Measurements from ENCODE around the gene DUSP8. TPM values are rescaled to one million over a fixed set of nuclear protein-coding genes. Genes with fewer than 3 reads are reported as not detected.

DUSP8 gene
- total RNA-seq, 2 experiments from 2014 or later: 83.9 to 91.2 TPM

DNA sequence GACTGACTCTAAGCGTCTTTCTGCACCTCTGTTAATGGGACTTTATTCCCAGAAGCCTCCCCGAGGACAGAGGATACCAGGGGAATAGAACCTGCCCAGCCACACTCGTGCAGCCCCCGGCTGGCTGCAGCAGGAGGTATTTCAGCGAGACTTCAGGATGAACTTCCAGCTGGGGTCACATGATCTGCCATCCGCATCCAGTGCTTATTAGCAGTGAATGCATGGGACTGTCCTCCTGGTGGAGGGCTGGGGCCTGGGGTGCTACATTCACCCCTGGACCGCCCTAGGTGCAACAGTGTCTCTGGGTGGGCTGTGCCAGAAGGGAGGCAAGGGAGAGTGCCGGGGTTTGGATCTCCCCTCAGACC lies 1.6 kb downstream of the DUSP8 start:
- no peak for TF ChIP-seq CTCF (IDR thresholded peaks at IDR 0.05)
- intact Hi-C loops (cut with DNase I, micrococcal nuclease): loop anchor here (5.0 to 10.0 kb wide), 6 partner anchors 118 to 726 kb away; partner anchors contain the start of genes CTSD (in 1 of the 2), POLR2L (in 1 of the 2), TOLLIP (in 1 of the 2) and TSPAN4 (in 1 of the 2)
- Mint-ChIP-seq H3K27me3 (no peaks in the 10 kb centered on the region), H3K4me1 (ENCODE audit: low read depth) (peaks cover 24% of the 10 kb centered on the region), H3K36me3 (ENCODE audit: low read depth) (no peaks in the 10 kb centered on the region), H3K4me3 (peak overlapping the region; percentile 88), H3K27ac (peak overlapping the region; percentile 84), H3K9me3 (no peaks in the 10 kb centered on the region)
- Histone ChIP-seq H3K4me1 (ENCODE audit: insufficient read depth, low read length) (peaks cover 45% of the 10 kb centered on the region), H3K4me3 (ENCODE audit: low read length) (peak overlapping the region; percentile 50), H3K9me3 (ENCODE audit: control insufficient read depth in 1 of 2, insufficient read depth in 1 of 2, low read length in 2 of 2) (no peaks in the 10 kb centered on the region), H3K36me3 (ENCODE audit: insufficient read depth, low read length) (no peaks in the 10 kb centered on the region), H3K27me3 (ENCODE audit: control insufficient read depth in 1 of 2, insufficient read depth in 2 of 2, low read length in 2 of 2) (no peaks in the 10 kb centered on the region), H3K27ac (ENCODE audit: low read depth in 1 of 2, low read length in 2 of 2) (no peak overlapping the region)
- no peak for DNase-seq
- no peak for ATAC-seq (ENCODE audit: poor library complexity)
- ChIA-PET POLR2A (interaction anchor here (2.2 kb wide), 1 partner anchor 24 kb away, joined by 7 read pairs; no protein-coding TSS in a partner anchor), CTCF (interaction anchor here (1.4 kb wide), 1 partner anchor 25 kb away, joined by 4 read pairs; no protein-coding TSS in a partner anchor)

DNA sequence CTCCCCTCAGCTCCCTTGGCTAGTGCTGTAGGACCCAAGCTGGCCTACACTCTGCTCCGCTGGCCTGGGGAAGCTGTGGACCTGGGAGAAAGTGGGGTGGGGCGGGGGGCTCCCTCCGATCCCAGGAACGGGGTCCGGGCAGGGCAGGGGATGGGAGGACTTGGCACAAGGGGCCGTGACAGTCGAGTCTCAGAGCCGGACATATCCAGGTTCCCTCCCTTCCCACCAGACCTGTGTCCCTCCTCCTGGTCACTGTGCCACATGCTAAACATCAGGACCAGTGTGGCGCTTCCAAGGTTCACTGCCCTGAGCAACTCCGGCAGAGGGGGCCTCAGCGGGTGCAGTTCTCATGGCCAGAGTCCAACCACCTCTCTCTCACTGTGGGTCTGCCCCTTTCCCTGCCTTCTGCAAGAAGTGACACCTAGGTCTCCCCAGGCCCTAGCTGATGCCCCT lies 2.0 kb downstream of the DUSP8 start:
- Histone ChIP-seq H3K4me3 (ENCODE audit: low read length) (no peak overlapping the region), H3K4me1 (ENCODE audit: insufficient read depth, low read length) (peaks cover 45% of the 10 kb centered on the region), H3K36me3 (ENCODE audit: insufficient read depth, low read length) (no peaks in the 10 kb centered on the region), H3K27me3 (ENCODE audit: control insufficient read depth in 1 of 2, insufficient read depth in 2 of 2, low read length in 2 of 2) (no peaks in the 10 kb centered on the region), H3K27ac (ENCODE audit: low read depth in 1 of 2, low read length in 2 of 2) (no peak overlapping the region), H3K9me3 (ENCODE audit: control insufficient read depth in 1 of 2, insufficient read depth in 1 of 2, low read length in 2 of 2) (no peaks in the 10 kb centered on the region)
- no peaks in the 10 kb centered on the region for H3K27me3 Mint-ChIP-seq
- H3K4me3 Mint-ChIP-seq: peak overlapping the region; percentile 88
- ATAC-seq (ENCODE audit: poor library complexity) (no peak), DNase-seq (peak in 1 of 14 experiments; percentile 8)
- no peaks in the 10 kb centered on the region for H3K9me3 Mint-ChIP-seq
- TF ChIP-seq CTCF (IDR thresholded peaks at IDR 0.05): no peak
- peak overlapping the region; percentile 84 for H3K27ac Mint-ChIP-seq
- H3K36me3 Mint-ChIP-seq (ENCODE audit: low read depth): no peaks in the 10 kb centered on the region
- intact Hi-C loops (cut with DNase I, micrococcal nuclease): loop anchor here (5.0 to 10.0 kb wide), 6 partner anchors 118 to 725 kb away; partner anchors contain the start of genes CTSD (in 1 of the 2), POLR2L (in 1 of the 2), TOLLIP (in 1 of the 2) and TSPAN4 (in 1 of the 2)
- ChIA-PET POLR2A (interaction anchor here (2.2 kb wide), 1 partner anchor 23 kb away, joined by 7 read pairs; no protein-coding TSS in a partner anchor), CTCF (interaction anchor here (1.0 to 1.4 kb wide), 2 partner anchors 23 to 25 kb away, joined by 4 read pairs; no protein-coding TSS in a partner anchor)
- H3K4me1 Mint-ChIP-seq (ENCODE audit: low read depth): peaks cover 24% of the 10 kb centered on the region

- peaks cover 24% of the 10 kb centered on the region for H3K4me1 Mint-ChIP-seq (ENCODE audit: low read depth)
- peak in 3 of 14 experiments; percentile 19 to 37 (median 20) for DNase-seq
- Histone ChIP-seq H3K36me3 (ENCODE audit: insufficient read depth, low read length) (no peaks in the 10 kb centered on the region), H3K4me1 (ENCODE audit: insufficient read depth, low read length) (peaks cover 43% of the 10 kb centered on the region), H3K9me3 (ENCODE audit: control insufficient read depth in 1 of 2, insufficient read depth in 1 of 2, low read length in 2 of 2) (no peaks in the 10 kb centered on the region), H3K4me3 (ENCODE audit: low read length) (no peak overlapping the region), H3K27ac (ENCODE audit: low read depth in 1 of 2, low read length in 2 of 2) (no peak overlapping the region), H3K27me3 (ENCODE audit: control insufficient read depth in 1 of 2, insufficient read depth in 2 of 2, low read length in 2 of 2) (no peaks in the 10 kb centered on the region)
- H3K36me3 Mint-ChIP-seq (ENCODE audit: low read depth): no peaks in the 10 kb centered on the region
- H3K9me3 Mint-ChIP-seq: no peaks in the 10 kb centered on the region
- no peaks in the 10 kb centered on the region for H3K27me3 Mint-ChIP-seq
- ATAC-seq (ENCODE audit: poor library complexity): no peak
- TF ChIP-seq CTCF (IDR thresholded peaks at IDR 0.05): no peak
- intact Hi-C loops (cut with DNase I, micrococcal nuclease): no loop called here
- ChIA-PET POLR2A (no interaction called here), CTCF (interaction anchor here (0.7 to 1.4 kb wide), 3 partner anchors 23 to 26 kb away, joined by 3 to 4 read pairs (median 4); no protein-coding TSS in a partner anchor)
- H3K27ac Mint-ChIP-seq: peak overlapping the region; percentile 68
- H3K4me3 Mint-ChIP-seq: peak overlapping the region; percentile 83
Measured at GRCh38 chr11:1569251-1569780, 2.8 kb downstream of the DUSP8 start.
